Occipital lobe (tissue), 2 donors: ENCODE measurements around the gene ADAMTS18. TPM values are rescaled to one million over a fixed set of nuclear protein-coding genes. Genes with fewer than 3 reads are reported as not detected.
"Not testable (repeated sequence)": the region's sequence is repeated elsewhere in the genome, so short reads cannot be mapped to it uniquely, and the experiment has no call there.

Experiments used
- DNase-seq: peaks from one replicate; lab custom pipeline; 2025; lab: John Stamatoyannopoulos, UW
- total RNA-seq: library from RNA; depleted of rRNA; stranded (reverse); fragments of >200 nt; gene quantifications from one replicate; pipeline ENCODE4 v1.2.3, GENCODE V29; 2014

The ADAMTS18 gene
- total RNA-seq, 1 donor from 2014 or later = 0.31 TPM

DNA sequence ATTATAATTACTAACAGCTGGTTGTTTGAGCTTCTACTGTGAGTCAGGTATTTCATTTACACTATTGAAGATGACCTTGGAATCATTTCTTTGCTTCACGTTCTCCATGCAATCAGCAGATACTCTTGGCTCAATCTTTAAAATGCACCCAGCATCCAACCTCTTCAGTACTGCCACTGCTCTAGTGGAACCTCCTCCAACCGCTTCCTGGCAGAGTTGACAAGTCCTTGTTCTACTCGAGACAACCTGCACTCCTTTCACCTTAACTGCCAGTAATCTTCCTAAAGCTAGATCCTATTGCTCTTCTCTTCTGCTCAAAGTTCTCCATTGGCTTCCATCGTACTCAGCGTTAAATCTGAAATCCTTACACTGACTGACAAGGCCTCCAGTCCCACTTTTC lies 149.2 kb downstream of the ADAMTS18 start:
- DNase-seq = no peak

DNA sequence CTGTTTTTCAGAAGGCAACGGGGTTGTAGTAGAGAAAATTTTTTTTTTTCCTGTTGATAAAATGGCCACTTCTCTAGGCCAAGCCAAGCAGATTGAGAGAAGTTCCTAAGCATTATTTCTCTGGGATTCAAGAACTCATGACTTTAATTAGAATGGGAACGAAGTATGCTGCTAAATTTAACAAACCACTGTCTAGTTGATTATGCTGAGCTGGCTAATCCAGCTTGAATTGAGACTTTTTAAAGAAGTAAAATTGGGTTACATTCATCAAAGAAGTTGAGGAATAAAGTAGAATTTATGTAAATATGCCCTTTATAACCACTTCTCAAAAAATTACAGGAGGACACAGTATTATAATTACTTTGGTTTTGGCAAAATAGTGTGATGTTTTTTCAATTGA lies 152.5 kb downstream of the ADAMTS18 start:
- DNase-seq = no peak

DNA sequence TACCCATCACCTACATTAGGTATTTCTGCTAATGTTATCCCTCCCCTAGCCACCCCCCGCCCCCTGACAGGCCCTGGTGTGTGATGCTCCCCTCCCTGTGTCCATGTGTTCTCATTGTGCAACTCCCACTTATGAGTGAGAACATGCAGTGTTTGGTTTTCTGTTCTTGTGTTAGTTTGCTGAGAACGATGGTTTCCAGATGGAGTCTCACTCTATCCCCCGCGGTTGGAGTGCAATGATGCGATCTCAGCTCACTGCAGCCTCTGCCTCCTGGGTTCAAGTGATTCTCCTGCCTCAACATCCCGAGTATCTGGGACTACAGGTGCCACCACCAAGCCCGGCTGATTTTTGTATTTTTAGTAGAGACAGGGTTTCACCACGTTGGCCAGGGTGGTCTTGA lies 155.5 kb downstream of the ADAMTS18 start:
- not testable (repeated sequence) for DNase-seq

DNA sequence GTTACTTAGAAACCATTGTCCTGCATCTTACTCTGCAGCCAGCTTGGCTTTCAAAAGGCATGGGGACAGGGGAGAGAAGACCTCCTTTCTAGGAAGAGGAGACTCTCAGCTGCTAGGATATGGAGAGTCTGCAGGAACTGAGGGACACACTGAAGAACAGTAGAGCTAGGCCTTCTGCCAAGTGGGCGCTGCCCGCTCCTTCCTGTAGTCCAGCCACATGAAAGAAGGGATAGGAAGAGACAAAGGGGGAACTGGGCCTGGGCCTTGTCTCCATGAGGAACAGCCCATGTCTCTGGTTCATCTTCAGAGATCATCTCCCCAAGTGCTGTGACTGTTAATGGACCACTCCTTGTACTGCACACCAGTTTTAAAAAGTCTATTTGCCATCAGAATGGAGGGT lies 157.3 kb downstream of the ADAMTS18 start:
- DNase-seq = no peak

DNA sequence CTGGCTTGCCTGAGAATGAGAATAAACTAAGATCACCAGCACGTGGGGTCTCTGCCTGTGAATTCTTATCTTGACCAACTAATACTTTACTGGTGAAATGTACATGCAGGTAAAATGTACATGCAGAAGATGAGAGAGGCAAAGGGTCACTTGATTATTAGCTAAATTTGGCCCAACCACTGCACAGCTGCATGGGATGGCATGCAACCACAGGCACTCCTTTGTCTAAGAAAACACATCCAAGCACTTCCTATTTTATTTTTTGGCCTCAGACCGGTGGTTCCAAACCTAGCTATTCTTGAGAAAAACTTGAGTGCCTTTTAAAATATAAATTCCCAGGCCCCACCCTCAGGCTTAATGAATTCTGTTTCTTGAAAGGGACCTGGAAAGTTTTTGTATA lies 157.7 kb downstream of the ADAMTS18 start:
- no peak for DNase-seq

DNA sequence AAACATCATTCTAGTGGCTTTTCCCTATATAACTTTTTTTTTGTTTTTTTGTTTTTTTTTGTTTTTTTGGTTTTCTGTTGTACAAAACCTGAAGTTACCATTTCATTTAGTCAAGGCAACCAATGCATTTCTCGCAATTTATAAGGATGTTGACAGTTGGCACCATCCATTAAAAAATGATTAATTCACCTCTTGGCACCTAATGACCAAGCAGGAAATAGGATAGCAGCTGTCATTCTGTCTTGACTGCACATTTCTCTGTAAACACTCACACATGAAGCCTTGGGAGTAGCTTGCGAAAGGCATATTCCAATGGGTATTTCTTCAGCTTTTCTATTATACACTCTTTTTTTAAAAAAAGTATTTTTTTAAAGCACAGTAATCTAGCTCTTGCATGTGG lies 158.2 kb downstream of the ADAMTS18 start:
- no peak for DNase-seq

DNA sequence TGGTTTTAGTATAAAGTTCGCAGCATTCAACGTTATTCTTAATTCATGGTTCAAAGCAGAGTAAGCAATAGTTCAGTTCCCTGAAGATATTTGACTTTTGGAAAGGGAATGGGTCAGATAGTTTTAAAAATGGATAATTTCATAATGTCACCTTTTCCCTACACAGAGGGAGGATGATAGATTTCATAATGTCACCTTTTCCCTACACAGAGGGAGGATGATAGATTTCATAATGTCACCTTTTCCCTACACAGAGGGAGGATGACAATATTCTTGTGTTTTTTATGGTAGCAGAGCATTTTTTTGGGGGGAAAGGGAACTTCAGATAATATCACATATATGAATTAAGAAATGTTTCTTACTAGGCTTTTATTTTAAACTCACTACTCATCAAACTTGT lies 159.5 kb downstream of the ADAMTS18 start:
- not testable (repeated sequence) for DNase-seq

DNA sequence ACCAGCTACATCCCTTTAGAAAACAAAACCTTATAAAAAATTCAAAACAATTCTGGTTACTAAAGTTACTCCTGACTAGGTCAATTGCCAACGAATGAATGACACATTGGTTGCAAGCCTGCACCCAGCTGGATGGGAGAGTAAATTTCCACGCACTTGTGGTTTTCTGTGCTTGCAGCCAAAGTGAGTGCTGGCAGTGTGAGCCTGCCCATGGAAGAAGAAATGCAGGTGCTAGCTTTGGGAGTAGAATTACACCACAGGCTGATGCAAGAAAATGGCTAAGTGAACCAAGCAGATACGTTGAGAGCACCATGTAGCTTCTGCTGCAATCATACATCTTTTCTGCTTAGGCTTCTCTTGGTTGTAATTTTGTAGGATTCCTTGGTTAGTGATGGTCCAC lies 161.0 kb downstream of the ADAMTS18 start:
- DNase-seq = no peak

DNA sequence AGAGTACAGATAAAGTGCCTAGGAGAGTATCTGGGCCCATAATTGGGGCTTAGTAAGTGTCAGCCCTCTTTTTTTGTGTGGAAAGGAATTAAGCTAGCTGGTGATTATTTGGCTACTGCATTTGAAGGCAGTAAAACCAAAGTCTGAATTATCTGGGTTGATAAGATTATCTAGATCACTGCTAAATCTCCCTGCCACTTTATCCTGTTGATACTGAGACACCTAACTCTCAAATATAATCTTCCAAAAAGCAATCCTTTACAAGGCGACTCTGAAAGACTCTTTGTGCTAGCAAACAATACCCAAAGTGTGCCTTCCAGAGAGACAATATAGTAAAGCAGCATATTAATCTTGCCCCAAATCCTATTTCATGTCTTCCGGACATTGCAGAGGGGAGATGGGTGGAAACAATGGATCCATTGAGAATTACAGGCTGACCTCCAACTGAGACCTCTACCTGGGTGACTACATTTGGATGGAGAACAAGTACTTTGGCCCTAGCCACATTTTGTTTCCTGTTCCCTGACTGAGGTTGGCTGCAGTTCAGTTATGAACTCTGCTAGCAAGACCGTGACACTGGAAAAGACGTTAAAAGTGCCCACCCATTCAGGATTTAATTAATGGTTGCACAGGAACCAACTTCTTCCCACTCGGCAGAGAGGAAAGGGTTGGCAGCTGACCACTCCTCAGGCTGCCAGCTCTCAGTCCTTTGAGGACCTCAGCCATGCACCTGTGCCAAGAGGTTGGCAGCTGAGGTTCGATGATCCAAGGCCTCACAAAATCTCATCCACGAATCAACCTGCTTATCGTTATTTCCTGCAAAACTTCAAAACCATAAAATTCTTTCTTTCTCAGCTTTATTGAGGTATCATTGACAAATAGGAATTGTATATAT lies 163.1 kb downstream of the ADAMTS18 start:
- no peak for DNase-seq

DNA sequence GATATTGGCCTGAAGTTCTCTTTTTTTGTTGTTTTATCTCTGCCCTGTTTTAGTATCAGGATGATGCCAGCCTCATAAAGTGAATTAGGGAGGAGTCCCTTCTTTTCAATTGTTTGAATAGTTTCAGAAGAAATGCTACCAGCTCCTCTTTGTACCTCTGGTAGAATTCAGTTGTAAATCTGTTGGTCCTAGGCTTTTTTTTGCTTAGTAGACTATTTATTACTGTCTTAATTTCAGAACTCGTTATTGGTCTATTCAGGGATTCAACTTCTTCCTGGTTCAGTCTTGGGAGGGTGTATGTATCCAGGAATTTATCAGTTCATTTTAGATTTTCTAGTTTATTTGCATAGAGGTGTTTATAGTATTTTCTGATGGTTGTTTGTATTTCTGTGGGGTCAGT lies 168.6 kb downstream of the ADAMTS18 start:
- not testable (repeated sequence) for DNase-seq

DNA sequence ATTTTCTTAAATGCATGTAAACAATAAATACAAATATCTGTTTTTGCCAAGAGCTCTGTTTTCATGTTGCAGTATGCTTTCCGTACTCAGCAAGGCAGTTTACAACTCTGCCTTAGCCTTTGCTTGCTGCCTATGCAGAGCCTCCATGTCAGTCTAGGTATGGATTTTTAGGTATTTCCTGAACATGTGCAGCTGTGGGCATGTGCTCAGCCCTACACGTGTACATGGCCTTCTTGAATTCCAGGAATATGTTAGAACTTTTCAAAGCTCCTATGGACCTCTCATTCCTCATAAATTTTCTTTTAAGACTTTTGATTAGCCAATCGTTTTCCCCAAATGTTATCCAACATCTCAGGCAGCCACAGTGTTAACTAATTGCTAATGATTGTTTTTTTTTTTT lies 171.9 kb downstream of the ADAMTS18 start:
- no peak for DNase-seq

DNA sequence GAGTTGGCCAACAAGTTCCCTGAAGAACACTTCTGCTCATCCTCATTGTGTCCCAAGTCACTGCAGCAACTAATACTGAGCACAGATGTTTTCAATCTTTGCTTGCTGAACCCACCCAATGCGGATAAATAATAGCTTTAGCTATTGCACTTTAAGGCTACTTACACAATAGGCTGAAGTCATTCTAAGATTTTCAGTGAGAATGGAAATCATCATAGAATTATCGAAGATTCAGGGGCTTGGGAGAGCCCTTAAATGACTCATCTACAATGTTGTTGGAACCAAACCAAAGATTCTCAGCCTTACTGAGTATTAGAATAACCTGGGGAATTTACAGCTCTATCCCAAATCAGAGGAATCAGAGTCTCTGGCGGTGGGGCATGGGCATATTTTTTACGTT lies 184.4 kb downstream of the ADAMTS18 start:
- no peak for DNase-seq

DNA sequence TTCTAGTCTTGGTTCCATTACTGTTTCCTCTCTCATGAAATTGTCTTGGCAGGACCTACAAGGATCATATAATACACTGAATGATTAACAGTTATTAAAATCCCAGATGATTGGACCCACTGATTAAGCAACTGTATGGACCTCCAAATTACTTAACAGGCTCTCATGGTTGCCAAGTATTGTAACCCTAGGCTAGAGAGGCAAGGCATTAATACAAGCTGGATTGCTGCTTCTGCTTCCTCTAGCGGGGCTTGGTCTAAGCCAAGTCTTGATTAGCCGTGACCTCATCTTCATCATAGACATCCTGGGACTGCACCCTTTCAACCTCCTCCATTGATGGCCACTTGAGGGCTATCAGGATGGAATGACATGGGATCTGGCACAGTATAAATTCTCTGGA lies 188.7 kb downstream of the ADAMTS18 start:
- no peak for DNase-seq

DNA sequence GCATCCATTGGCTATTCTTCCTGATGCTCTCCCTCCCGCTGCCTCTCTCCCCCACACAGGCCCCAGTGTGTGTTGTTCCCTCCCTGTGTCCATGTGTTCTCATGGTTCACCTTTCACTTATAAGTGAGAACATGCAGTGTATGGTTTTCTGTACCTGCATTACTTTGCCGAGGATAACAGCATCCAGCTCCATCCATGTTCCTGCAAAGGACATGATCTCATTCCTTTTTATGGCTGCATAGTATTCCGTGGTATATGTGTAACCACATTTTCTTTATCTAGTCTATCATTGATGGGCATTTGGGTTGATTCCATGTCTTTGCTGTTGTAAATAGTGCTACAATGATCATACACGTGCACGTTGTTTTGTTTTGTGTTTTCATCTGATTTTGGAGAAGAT lies 192.4 kb downstream of the ADAMTS18 start:
- not testable (repeated sequence) for DNase-seq

DNA sequence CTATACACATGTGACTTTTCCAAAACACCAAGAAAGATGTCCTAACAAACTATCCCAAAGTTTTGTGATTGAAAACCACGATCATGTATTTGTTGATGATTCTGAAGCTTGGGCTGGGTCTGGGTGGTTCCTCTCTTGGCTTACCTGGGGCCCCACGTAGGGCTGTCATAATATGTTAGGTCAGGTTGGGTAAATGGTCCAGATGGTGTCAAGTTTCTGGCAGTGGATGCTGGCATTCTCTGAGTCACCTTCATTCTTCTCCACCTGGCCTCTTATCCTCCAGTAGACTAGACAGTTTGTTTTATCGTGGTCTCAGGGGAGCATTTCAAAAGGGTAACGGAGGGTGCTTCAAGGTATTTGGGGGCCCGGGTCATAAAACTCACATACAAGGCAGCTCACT lies 196.2 kb downstream of the ADAMTS18 start:
- no peak for DNase-seq

DNA sequence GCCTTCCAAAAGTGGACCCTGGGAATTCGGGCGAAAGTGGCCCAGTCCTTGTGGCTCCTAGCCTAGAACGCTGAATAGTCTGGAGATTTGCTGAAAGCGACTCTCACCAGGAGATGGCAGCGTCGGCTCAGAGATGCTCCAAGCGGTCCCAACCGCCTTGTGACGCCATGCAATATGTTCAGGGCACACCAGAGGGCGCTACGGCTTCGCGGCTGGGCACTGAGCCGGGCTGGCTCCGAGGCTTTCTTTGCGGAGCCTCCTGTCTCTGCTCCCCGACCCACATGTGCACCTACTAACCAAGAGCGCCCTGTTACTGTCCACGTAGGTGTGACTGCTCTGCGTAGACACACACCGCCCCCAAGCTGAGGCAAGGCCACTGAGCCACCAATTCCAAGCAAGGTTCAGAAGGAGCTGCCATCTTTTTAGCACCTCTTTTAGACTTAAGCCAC lies 198.7 kb downstream of the ADAMTS18 start:
- peak; percentile 66 for DNase-seq

DNA sequence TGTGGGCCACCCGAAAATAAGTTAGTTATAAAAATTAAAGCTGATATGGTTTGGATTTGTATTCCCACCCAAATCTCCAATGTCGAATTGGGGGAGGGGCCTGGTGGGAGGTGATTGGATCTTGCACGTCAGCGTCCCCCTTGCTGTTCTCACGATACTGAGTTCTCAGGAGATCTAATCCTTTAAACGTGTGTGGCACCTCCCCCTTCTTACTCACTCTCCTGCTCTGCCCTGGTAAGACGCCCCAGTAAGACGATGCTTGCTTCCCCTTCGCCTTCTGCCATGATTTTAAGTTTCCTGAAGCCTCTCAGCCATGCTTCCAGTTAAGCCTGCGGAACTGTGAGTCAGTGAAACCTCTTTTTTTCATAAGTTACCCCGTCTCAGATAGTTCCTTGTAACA lies 200.2 kb downstream of the ADAMTS18 start:
- no peak for DNase-seq

DNA sequence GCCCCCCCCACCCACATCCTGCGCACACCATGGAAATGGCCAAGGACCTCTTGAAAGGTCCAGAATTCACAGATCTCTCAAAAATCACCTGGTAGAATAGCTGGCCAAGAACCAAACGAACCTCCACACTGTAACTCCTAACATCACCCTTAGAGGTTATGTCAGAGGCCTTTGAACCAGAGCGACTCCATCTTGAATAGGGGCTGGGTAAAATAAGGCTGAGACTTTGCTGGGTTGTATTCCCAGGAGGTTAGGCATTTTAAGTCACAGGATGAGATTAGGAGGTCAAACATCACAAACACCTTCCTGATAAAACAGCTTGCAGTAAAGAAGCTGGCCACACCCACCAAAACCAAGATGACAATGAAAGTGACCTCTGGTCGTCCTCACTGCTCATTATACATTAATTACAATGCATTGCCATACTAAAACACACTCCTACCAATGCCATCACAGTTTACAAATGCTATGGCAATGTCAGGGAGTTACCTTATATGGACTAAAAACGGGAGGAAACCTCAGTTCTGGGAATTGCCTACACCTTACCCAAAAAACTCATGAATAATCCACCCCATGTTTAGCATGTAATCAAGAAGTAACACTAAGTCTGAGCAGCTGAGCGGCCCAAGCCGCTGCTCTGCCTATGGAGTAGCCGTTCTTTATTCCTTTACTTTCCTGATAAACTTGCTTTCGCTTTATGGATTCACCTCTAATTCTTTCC lies 200.9 kb downstream of the ADAMTS18 start:
- no peak for DNase-seq

Other genes starting within 250 kb of the ADAMTS18 start
- gene MON1B, start 243.8 kb downstream of the ADAMTS18 start, total RNA-seq = 8.3 TPM
- not detected for gene SYCE1L, start 235.6 kb downstream of the ADAMTS18 start, total RNA-seq